Fibroblast of lung (primary cell): ENCODE results near the gene LAMB2.

Source experiments
- EZH2 ChIP-seq: IDR thresholded peaks from 2 replicates; pipeline ENCODE4 v1.5.1; 2012; ENCODE audit warnings: low read length, control low read depth, mild to moderate bottlenecking; ENCODE audit errors: missing control alignments
- TF ChIP-seq, protein P1 (sequence below), 2 donors: IDR thresholded peaks in 1 of 2; conservative IDR thresholded peaks in 1 of 2; 1 replicate in 1 of 2; 2 replicates in 1 of 2; pipeline ENCODE4 v1.5.1; 2011 to 2012; ENCODE audit warnings: low read length in 2 of 2, control low read depth in 1 of 2, inconsistent platforms in 1 of 2, low read depth in 1 of 2, mild to moderate bottlenecking in 1 of 2

DNA sequence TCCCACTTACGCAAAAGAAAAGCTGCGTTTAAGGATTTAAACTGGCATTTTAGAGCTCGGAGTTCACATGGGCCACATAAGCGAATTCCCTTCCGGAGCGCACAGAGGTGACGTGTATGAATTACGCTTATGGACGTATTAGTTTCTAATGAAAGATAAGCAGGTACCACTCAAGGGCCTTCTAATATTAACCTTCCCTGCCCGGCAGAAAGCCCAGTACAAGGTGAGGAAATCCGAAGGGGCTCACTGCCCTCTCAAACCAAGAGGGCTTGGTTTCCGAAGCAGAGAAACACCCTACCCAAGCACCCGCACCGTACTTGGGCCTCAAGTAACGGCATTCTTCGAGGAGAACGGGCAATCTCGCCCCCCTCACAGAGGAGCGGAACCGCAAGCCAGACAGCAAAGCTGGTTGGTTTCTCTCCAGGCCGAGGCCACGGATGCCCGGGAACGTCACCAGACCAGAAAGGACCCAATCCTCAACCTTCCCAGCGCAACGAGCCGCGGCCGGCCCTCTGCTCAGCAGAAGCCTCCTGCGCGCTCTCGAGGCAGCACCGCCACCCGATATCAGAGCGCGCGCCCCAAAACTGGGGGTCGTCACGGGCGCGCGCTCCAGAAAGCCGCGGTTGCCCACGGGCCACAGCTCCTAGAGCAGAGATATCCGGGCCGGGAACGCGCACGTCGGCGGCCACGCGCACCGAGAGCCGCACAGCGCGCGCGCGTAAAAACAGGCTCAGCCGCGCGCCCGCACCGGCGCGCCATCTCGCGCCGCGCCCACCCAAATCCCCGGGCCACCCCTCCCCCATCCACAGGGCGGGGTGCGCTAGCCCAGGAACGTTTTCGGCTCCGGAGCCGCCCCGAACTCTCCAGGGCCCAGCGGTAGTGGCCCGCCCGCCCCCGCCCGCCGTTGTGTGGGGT is 39.7 kb downstream of the LAMB2 start:
- TF ChIP-seq, protein P1, sequence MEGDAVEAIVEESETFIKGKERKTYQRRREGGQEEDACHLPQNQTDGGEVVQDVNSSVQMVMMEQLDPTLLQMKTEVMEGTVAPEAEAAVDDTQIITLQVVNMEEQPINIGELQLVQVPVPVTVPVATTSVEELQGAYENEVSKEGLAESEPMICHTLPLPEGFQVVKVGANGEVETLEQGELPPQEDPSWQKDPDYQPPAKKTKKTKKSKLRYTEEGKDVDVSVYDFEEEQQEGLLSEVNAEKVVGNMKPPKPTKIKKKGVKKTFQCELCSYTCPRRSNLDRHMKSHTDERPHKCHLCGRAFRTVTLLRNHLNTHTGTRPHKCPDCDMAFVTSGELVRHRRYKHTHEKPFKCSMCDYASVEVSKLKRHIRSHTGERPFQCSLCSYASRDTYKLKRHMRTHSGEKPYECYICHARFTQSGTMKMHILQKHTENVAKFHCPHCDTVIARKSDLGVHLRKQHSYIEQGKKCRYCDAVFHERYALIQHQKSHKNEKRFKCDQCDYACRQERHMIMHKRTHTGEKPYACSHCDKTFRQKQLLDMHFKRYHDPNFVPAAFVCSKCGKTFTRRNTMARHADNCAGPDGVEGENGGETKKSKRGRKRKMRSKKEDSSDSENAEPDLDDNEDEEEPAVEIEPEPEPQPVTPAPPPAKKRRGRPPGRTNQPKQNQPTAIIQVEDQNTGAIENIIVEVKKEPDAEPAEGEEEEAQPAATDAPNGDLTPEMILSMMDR (conservative IDR thresholded peaks at IDR 0.05 in 1 of 2, IDR thresholded peaks at IDR 0.05 in 1 of 2; ENCODE audit: low read depth in 1 of 2, low read length in 2 of 2): no peak
- TF ChIP-seq EZH2: no peak
